Motor neuron (in vitro differentiated cells): Measurements from ENCODE around the gene CST5. TPM values are rescaled to one million over a fixed set of nuclear protein-coding genes. Genes with fewer than 3 reads are reported as not detected.

Source experiments
- ATAC-seq, 8 experiments: fragments of 200-7000 bp; cut with Tn5 transposase; replicated peaks in 6 of 8; 2 replicates each; pipeline ENCODE4 v1.8.0; 2021; ENCODE audit warnings: mild to moderate bottlenecking in 8 of 8, moderate library complexity in 8 of 8
- H3K27ac ChIP-seq, 2 donors: fragments of 250-450 bp; sonication (Bioruptor Pico); 2 replicates each; pipeline ENCODE4 v1.9.0; 2021; ENCODE audit warnings: antibody characterized with exemption in 2 of 2, mild to moderate bottlenecking in 2 of 2, moderate library complexity in 1 of 2
- H3K4me1 ChIP-seq, 2 donors: fragments of 250-450 bp; sonication (Bioruptor Pico); replicated peaks in 1 of 2; 2 replicates each; pipeline ENCODE4 v1.6.1; 2021; ENCODE audit warnings: antibody characterized with exemption in 2 of 2, mild to moderate bottlenecking in 2 of 2, moderate library complexity in 1 of 2
- H3K4me3 ChIP-seq, 5 donors: fragments of 250-450 bp; sonication (Bioruptor Pico); 2 replicates each; pipeline ENCODE4 v1.9.0; 2021; ENCODE audit warnings: antibody characterized with exemption in 5 of 5, mild to moderate bottlenecking in 5 of 5, moderate library complexity in 4 of 5
- WGBS, 10 experiments: fragments of 450-650 bp; shearing (Covaris generic); methylation state at CpG; one replicate each; pipeline ENCODE4 v1.0.0; 2022; 5-methylcytosine and 5-hydroxymethylcytosine counted together
- in situ Hi-C, 9 experiments: fragments of 400-800 bp; cut with MboI; loops; one replicate each; pipeline ENCODE4 v1.15.0; 2021; ENCODE audit warnings: low sequenced_read_pairs in 9 of 9, low pct_unique_long_range_greater_than_20kb in 2 of 9; ENCODE audit not compliant: unreplicated experiment in 9 of 9
- total RNA-seq, 8 experiments: library from RNA; unstranded; fragments of 300-600 nt; gene quantifications; 2 replicates each; pipeline versions ENCODE4 v1.2.3 to v1.2.4, GENCODE V29; 2022

CST5 gene, protein sequence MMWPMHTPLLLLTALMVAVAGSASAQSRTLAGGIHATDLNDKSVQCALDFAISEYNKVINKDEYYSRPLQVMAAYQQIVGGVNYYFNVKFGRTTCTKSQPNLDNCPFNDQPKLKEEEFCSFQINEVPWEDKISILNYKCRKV
- not detected for total RNA-seq

DNA sequence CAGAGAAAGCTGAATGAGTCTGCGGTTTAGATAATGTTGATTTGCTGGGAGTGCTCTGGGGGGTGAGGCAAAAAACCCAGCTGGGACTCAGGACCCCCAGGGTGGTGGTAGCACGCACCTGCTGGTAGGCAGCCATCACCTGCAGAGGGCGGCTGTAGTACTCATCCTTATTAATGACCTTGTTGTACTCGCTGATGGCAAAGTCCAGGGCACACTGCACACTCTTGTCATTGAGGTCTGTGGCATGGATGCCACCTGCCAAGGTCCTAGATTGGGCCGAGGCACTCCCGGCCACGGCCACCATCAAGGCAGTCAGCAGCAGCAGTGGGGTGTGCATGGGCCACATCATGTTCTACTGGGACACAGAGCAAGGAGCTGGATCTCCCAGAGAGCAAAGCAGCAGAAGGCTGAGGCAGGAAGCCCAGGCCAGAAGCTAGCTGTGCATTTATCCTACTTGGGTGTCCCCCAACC lies at the start of gene CST5:
Gene CST5, minus strand, starts transcription at position 421 of the 471 bp plus-strand sequence. Its CDS starts 72 bp downstream, at position 349.
- peaks cover 0 to 7% of the 10 kb centered on the region in 2 donors for H3K4me1 ChIP-seq
- in situ Hi-C loops: no loop called here
- no peak within 1 kb of the TSS for H3K27ac ChIP-seq
- no peak within 1 kb of the TSS for H3K4me3 ChIP-seq
- ATAC-seq: no peak
- 80% methylated on average over 1 of the region's 7 CpGs; no CpG with 5 or more reads in 8 of the 10 experiments for WGBS, 10 experiments

DNA sequence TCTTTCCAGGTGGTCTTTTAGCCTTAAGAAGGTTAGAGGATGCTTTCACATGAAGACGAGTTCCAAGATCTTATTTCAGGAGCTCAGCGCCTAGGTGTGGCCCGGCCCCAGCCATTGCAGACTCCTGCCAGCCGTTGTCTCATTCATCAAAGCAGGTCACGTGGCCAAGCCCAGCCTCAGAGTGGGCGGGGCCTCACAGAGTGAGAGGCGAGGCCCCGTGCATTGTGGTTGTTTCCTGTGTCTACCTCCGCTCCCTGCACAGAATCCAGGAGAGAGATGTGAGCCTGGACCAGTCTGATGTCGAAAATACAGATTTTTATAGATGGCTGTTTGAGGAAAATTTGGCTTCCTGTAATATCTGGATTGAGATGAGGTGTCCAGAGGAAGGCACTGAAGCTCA lies 49.2 kb upstream of the CST5 start:
- Histone ChIP-seq H3K4me3 (no peak overlapping the region), H3K4me1 (no peaks in the 10 kb centered on the region), H3K27ac (no peak overlapping the region)
- in situ Hi-C loops: loop anchor here in 4 of 9 experiments (25.0 kb wide), 1 partner anchor 984 kb away; no protein-coding TSS in a partner anchor
- peak in 5 of 8 experiments; percentile 43 to 74 (median 62) for ATAC-seq
- 20 to 80% (median 62%) methylated on average over 1 to 5 of the region's 10 CpGs; no CpG with 5 or more reads in 4 of the 10 experiments for WGBS, 10 experiments

DNA sequence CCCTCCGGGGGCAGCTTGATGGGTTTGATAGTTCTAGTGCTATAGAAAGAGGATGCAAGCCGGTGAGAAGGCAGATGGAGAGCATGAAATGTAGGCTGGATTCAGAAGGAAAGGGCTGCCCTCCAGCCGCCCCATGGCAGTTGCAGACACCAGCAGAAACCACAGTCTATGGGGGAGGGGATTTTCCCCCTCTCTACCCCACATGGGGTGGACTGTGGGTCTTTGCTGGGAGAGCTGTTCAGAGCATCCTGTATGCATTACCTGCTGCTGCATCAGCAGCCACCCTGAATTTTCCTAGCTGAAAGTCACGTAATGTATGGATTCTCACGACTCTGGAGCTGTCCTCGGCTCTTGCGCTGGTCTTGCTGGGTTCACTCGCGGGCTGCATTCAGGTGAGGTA lies 48.8 kb upstream of the CST5 start:
- H3K27ac ChIP-seq: no peak overlapping the region
- in situ Hi-C loops: loop anchor here in 4 of 9 experiments (25.0 kb wide), 1 partner anchor 984 kb away; no protein-coding TSS in a partner anchor
- no peaks in the 10 kb centered on the region for H3K4me1 ChIP-seq

DNA sequence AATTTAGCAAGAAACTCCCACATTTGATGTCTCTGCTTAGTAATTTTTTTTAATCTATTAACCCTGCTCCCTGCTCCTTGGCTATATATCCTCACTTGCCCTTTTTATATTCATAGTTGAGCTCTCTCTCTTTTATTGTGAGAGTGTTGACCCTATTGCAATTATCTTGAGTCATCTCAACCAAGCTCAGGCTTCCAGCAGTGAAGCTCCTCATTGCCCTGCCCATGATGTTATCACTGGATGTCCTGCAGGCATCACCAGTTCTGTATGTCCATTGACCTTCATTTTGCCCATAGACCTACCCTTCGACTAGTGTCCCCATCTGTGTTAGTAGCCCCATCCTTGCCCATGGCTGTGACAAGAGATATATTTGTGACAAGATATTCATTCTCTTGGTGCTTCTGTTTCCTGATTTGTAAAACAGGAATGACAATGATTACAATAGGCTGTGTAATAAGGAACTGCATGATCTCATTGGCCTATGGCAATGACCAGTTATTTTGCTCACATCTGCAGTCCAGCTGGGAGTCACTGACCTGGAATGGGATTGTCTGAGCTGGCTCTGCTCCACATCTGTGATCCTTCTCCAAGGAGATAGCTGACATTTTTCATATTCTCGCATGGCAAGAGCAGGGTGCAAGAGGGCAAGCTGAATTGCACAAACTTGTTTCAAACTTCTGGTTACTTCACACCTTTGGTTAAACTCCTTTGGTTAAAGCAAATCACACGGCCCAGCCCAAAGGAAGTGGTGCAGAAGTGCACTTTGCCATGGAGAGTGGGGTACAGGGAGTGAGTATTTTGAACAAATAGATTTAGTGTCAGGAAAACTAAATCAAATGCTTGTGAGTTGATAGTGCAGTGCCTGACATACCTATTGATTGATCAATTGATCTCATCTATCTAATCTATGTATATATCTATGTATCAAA lies 47.7 kb upstream of the CST5 start:
- no peaks in the 10 kb centered on the region for H3K4me1 ChIP-seq
- H3K27ac ChIP-seq: no peak overlapping the region
- ATAC-seq: peak in 3 of 8 experiments; percentile 27 to 93 (median 87)
- no peak overlapping the region for H3K4me3 ChIP-seq
- in situ Hi-C loops: loop anchor here in 4 of 9 experiments (25.0 kb wide), 1 partner anchor 985 kb away; no protein-coding TSS in a partner anchor
- 0 to 49% (median 22%) methylated on average over 1 to 3 of the region's 3 CpGs; no CpG with 5 or more reads in 4 of the 10 experiments for WGBS, 10 experiments

More for the DNA sequence above, 48.8 kb upstream of the CST5 start:
- no peak overlapping the region for H3K4me3 ChIP-seq
- 51 to 100% (median 83%) methylated on average over 1 to 6 of the region's 9 CpGs; no CpG with 5 or more reads in 2 of the 10 experiments for WGBS, 10 experiments
- ATAC-seq: no peak

DNA sequence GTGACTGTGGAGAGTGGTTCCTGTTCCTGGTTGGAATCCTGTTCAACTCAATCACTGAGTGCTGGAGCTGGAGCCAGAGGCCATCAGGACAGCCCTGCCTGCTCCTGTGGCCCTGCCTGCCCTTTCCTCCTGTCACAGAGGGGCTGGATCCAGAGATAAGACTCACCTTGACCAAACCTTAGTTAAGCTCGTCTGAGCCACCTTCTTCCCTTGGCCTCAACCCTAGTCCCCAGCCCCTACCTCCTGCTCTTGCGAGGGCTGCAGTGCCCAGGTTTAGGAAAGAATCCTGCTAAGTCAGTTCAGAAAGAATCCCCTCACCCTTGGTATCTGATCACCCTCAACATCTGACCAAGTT lies 47.0 kb upstream of the CST5 start:
- 20 to 38% methylated on average over 1 of the region's 2 CpGs; no CpG with 5 or more reads in 8 of the 10 experiments for WGBS, 10 experiments
- ATAC-seq: no peak
- no peak overlapping the region for H3K4me3 ChIP-seq
- no peaks in the 10 kb centered on the region for H3K4me1 ChIP-seq
- in situ Hi-C loops: loop anchor here in 4 of 9 experiments (25.0 kb wide), 1 partner anchor 986 kb away; no protein-coding TSS in a partner anchor
- H3K27ac ChIP-seq: no peak overlapping the region

DNA sequence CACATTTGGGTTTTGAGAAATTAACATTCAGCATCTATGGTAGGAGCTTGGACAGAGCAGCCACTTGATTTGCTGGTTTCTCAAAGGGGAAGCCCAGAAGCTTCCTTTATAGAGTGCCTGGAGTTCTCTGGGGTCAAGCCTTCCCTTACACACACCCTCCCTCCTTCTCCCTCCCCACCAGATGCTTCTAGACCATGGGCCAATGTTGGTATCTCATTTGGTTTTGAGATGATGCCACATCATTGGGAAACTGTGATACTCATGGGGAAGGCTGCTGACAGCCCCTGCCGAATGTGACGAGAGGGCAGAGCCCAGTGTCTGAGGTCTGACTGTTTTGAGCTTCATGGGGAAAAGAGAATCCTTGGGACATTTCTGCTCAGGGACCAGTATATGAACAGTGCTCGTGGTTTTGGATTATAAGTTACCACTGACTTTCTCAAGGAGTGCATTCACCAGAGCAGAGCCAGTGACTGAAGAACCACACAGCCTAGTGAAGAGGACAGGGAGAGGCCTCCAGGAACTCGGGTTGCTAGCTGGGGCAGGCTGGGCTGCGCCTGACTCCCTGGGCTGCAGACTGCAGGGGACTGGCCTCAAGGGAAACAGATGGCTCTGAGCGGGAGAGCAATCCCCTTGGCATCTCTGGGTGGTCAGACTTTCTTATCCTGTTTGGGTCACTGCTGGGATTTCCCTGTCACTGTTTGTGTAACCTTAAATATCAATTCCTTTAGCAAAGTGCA lies 46.4 kb upstream of the CST5 start:
- no peak overlapping the region for H3K4me3 ChIP-seq
- H3K4me1 ChIP-seq: no peaks in the 10 kb centered on the region
- in situ Hi-C loops: loop anchor here in 4 of 9 experiments (25.0 kb wide), 1 partner anchor 986 kb away; no protein-coding TSS in a partner anchor
- ATAC-seq: peak in 2 of 8 experiments; percentile 34 to 35
- 10 to 100% (median 75%) methylated on average over 1 to 4 of the region's 6 CpGs; no CpG with 5 or more reads in 4 of the 10 experiments for WGBS, 10 experiments
- H3K27ac ChIP-seq: no peak overlapping the region

DNA sequence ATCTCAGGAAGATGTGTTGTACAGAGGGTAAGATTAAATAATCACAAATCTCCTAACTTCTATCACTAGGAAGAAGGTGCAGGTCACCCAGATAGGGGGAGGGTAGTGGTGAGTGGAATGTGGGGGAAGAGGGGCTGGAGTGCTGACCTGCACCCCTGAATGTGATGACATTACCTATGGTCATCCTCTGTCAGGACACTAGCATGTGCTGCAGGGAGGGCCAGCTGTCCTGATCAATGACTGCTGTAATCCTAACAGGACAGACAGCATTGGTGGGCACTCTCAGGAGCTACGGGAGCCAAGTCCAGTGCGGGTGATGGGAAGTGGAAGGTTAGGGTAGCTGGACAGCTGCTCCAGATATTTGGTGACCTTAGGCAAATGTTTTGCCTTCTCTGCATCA lies 45.2 kb upstream of the CST5 start:
- Histone ChIP-seq H3K27ac (no peak overlapping the region), H3K4me1 (no peaks in the 10 kb centered on the region), H3K4me3 (no peak overlapping the region)
- 33 to 80% (median 70%) methylated on average over 1 to 2 of the region's 2 CpGs; no CpG with 5 or more reads in 7 of the 10 experiments for WGBS, 10 experiments
- in situ Hi-C loops: loop anchor here in 4 of 9 experiments (25.0 kb wide), 1 partner anchor 988 kb away; no protein-coding TSS in a partner anchor
- ATAC-seq: no peak

DNA sequence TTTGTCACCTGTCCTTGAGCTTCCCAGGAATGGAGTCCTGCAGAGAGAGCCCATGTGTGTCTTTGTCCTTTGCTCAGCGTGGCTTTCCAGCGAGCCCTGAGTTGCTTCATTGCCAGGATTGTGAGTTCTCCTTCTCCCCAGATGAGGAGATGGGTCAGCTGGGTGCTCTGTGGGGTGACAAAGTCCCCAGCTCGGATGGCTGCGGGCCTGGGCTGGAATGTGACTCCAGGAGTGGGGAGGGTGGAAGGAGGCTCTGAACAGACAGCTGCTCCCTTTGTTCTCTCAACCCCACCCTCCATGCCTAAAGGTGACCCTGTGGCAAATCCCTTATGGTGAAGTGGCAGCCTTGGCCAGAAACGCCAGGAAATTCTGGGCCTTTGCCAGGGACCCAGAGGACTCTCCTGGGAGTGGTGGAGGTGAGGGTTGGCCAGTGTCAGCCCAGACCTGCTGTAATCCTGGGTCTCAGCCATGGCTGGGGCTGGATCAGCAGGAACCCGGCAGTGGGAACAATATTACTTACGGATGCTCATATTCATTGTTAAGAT lies 44.4 kb upstream of the CST5 start:
- no peaks in the 10 kb centered on the region for H3K4me1 ChIP-seq
- ATAC-seq: no peak
- in situ Hi-C loops: no loop called here
- no peak overlapping the region for H3K27ac ChIP-seq
- WGBS, 10 experiments: 20 to 67% (median 60%) methylated on average over 1 to 3 of the region's 7 CpGs; no CpG with 5 or more reads in 7 of the 10 experiments
- no peak overlapping the region for H3K4me3 ChIP-seq

DNA sequence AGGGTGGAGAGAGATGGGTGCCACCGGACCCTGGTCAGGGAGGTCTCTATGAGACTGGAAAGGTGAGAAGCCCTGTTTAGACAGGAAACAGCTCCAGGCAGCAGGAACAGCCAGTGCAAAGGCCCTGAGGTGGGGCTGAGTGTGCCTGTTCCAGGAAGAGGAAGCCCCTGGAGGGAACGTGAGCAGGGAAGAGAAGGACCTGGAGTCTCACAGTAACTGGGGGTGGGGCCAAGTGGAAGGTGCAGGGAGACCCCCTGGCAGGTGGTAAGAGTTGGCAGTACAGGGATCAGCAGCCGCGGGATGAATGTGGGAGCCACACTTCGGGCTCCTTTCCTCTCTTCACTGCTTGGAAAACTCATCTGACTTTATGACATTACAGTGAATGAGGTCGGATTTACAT lies 43.8 kb upstream of the CST5 start:
- 0 to 100% (median 86%) methylated on average over 1 to 4 of the region's 6 CpGs; no CpG with 5 or more reads in 5 of the 10 experiments for WGBS, 10 experiments
- in situ Hi-C loops: no loop called here
- ATAC-seq: no peak
- Histone ChIP-seq H3K4me3 (no peak overlapping the region), H3K27ac (no peak overlapping the region), H3K4me1 (no peaks in the 10 kb centered on the region)

DNA sequence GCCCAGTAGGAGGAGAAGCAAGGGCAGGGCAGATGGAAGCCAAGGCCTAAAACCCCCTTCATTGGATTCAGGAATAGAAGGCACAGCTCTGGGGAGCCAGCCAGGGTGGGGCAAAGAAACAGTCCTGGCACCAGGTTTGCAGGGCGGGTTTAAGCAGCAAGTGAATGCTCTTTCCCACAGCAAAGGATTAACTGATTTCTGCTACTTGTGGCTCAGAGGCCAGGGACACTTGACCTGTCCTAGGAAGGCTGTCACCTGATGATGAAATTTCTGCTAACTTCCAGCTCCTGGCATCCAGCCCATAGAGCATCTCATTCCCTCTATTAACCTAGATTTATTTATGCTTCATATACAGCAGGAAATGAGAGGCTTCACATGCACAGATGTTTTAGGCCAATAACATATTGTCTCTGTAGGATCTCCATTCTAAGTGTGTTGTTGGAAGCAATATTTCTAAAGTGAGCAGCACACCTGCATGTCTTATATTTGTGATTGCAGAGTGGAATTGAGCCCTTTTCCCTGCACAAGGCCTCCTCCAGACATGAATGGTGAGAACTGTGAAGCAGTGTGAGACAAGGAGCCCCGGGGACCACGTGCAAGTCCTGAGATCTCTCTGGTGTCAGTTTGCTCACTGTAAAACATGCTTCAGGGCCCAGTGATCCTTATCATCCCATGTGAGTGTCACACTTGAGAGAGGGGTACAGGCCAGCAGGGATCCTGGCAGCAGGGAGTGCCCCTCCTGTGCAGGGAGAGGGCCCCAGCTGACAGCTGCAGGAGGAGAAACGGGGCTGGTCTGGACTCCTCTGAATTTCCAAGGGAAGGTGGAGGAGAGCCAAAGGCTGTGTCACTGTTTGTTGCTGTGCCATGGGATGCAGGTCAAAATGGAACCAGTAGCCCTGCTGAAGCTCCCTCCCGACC lies 41.1 kb upstream of the CST5 start:
- Histone ChIP-seq H3K4me1 (no peaks in the 10 kb centered on the region), H3K4me3 (no peak overlapping the region), H3K27ac (no peak overlapping the region)
- ATAC-seq: peak in 7 of 8 experiments; percentile 7 to 65 (median 27)
- in situ Hi-C loops: no loop called here
- 13 to 80% (median 47%) methylated on average over 1 to 2 of the region's 5 CpGs; no CpG with 5 or more reads in 6 of the 10 experiments for WGBS, 10 experiments

DNA sequence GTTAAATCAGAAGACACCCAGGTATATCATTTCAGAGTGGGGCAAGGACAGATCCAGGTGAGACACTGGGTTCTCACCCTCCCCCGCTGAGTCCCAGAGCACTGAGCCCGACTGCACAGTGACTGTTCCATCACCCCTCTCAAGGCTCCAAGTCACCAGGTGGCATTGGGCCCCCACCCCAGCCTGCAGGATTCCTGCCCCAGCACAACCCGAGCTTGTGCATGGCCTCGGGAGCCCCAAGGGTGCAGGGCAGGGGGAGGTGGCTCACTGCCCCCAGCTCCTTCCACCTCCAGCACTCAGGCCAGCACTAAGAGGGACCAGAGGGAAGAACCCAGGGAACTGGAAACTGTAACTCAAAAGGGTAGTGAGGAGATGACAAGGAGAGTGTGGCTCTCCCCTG lies 39.3 kb upstream of the CST5 start:
- in situ Hi-C loops: no loop called here
- Histone ChIP-seq H3K4me3 (no peak overlapping the region), H3K27ac (no peak overlapping the region), H3K4me1 (no peaks in the 10 kb centered on the region)
- 0 to 86% (median 80%) methylated on average over 2 to 3 of the region's 4 CpGs; no CpG with 5 or more reads in 7 of the 10 experiments for WGBS, 10 experiments
- ATAC-seq: no peak
